Trophoblast cell (in vitro differentiated cells and primary cell): Measurements from ENCODE around the gene UBR3.
"Not testable (repeated sequence)": the region's sequence is repeated elsewhere in the genome, so short reads cannot be mapped to it uniquely, and the experiment has no call there.

Source experiments
- DNase-seq, 2 donors: peaks; one replicate each; pipeline ENCODE4 v3.0.0-alpha.2; 2016
- H2AFZ ChIP-seq: 2 replicates; pipeline ENCODE4 v1.6.1; 2013; ENCODE audit warnings: low read length, moderate library complexity, mild to moderate bottlenecking; ENCODE audit not compliant: insufficient read depth, poor library complexity
- H2AK5ac ChIP-seq: 2 replicates; pipeline ENCODE4 v1.6.1; 2013; ENCODE audit warnings: mild to moderate bottlenecking, low read length
- H2BK120ac ChIP-seq: 2 replicates; pipeline ENCODE4 v1.6.1; 2013; ENCODE audit warnings: low read length, mild to moderate bottlenecking, moderate library complexity; ENCODE audit not compliant: insufficient read depth, poor library complexity
- H2BK12ac ChIP-seq: 2 replicates; pipeline ENCODE4 v1.6.1; 2013; ENCODE audit warnings: mild to moderate bottlenecking, low read length, moderate library complexity
- H2BK5ac ChIP-seq: 2 replicates; pipeline ENCODE4 v1.6.1; 2013; ENCODE audit warnings: low read length, low read depth, moderate library complexity, mild to moderate bottlenecking; ENCODE audit not compliant: poor library complexity
- H3K14ac ChIP-seq: 2 replicates; pipeline ENCODE4 v1.6.1; 2013; ENCODE audit warnings: mild to moderate bottlenecking, low read length
- H3K18ac ChIP-seq: 2 replicates; pipeline ENCODE4 v1.6.1; 2013; ENCODE audit warnings: mild to moderate bottlenecking, low read length
- H3K23ac ChIP-seq: 2 replicates; pipeline ENCODE4 v1.6.1; 2013; ENCODE audit warnings: low read length
- H3K27ac ChIP-seq: 2 replicates; pipeline ENCODE4 v1.5.1; 2013; ENCODE audit warnings: low read depth, mild to moderate bottlenecking, inconsistent platforms, low read length, moderate library complexity
- H3K27me3 ChIP-seq: 2 replicates; pipeline ENCODE4 v1.6.1; 2013; ENCODE audit warnings: inconsistent platforms, mild to moderate bottlenecking, low read length, moderate library complexity; ENCODE audit not compliant: insufficient read depth
- H3K36me3 ChIP-seq, 2 experiments: 1 replicate in 1 of 2; 2 replicates in 1 of 2; pipeline ENCODE4 v1.6.1; 2013; ENCODE audit warnings: low read length in 2 of 2, mild to moderate bottlenecking in 2 of 2, moderate library complexity in 1 of 2; ENCODE audit not compliant: insufficient read depth in 2 of 2, control insufficient read depth in 1 of 2
- H3K4ac ChIP-seq: 2 replicates; pipeline ENCODE4 v1.6.1; 2013; ENCODE audit warnings: low read depth, mild to moderate bottlenecking, low read length, moderate library complexity
- H3K4me1 ChIP-seq, 2 experiments: 1 replicate in 1 of 2; 2 replicates in 1 of 2; pipeline ENCODE4 v1.6.1; 2013; ENCODE audit warnings: low read length in 2 of 2, mild to moderate bottlenecking in 2 of 2, moderate library complexity in 1 of 2; ENCODE audit not compliant: insufficient read depth in 2 of 2, control insufficient read depth in 1 of 2
- H3K4me2 ChIP-seq: 2 replicates; pipeline ENCODE4 v1.6.1; 2013; ENCODE audit warnings: inconsistent platforms, mild to moderate bottlenecking, low read length, moderate library complexity
- H3K4me3 ChIP-seq: 2 replicates; pipeline ENCODE4 v1.5.1; 2013; ENCODE audit warnings: mild to moderate bottlenecking, low read depth, low read length, inconsistent platforms
- H3K79me1 ChIP-seq: one replicate; pipeline ENCODE4 v1.6.1; 2013; ENCODE audit warnings: low read length
- H3K79me2 ChIP-seq: 2 replicates; pipeline ENCODE4 v1.6.1; 2013; ENCODE audit warnings: low read length, mild to moderate bottlenecking; ENCODE audit not compliant: control insufficient read depth, insufficient read depth, poor library complexity
- H3K9ac ChIP-seq: 2 replicates; pipeline ENCODE4 v1.6.1; 2013; ENCODE audit warnings: mild to moderate bottlenecking, low read length
- H3K9me3 ChIP-seq: 2 replicates; pipeline ENCODE4 v1.6.1; 2013; ENCODE audit warnings: low read depth, mild to moderate bottlenecking, control low read depth, inconsistent platforms, low read length; ENCODE audit not compliant: insufficient read depth
- H4K12ac ChIP-seq: 2 replicates; pipeline ENCODE4 v1.6.1; 2013; ENCODE audit warnings: low read depth, mild to moderate bottlenecking, low read length, moderate library complexity
- H4K8ac ChIP-seq: 2 replicates; pipeline ENCODE4 v1.6.1; 2013; ENCODE audit warnings: low read depth, mild to moderate bottlenecking, low read length, moderate library complexity
- H4K91ac ChIP-seq: one replicate; pipeline ENCODE4 v1.6.1; 2013; ENCODE audit warnings: low read depth, mild to moderate bottlenecking, low read length, moderate library complexity
- WGBS: extraction: QIAGEN DNeasy Blood & Tissue Kit; methylation state at CpG from one replicate; pipeline ENCODE4 v1.1.7; 2013; ENCODE audit warnings: missing lambda C conversion rate; ENCODE audit not compliant: insufficient read length, insufficient coverage; ENCODE audit errors: extremely low coverage; 5-methylcytosine and 5-hydroxymethylcytosine counted together

UBR3 gene

DNA sequence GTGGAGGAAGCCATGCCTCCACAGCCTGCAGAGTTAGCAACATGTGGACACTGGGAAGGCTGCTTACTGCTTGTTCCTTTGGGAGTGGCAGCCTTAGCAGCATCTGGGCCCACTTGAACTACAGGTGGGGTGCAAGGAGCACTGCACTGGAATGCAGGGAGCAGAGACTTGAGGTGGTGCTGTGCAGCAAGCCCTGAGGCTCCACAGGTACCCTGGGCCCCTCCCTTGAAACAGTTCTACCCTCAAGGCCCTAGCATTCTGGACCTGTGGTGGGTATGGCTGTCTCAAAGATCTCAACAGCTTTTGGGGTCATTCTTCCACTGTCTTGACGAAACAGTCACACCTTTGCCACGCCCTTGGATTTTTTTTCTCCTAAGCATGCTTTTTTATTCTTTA, 13.5 kb downstream of the UBR3 start:
- Histone ChIP-seq H3K36me3 (peaks cover 0 to 2% of the 10 kb centered on the region in 2 experiments), H3K9me3 (no peaks in the 10 kb centered on the region), H3K14ac (no peak overlapping the region), H3K4ac (no peak overlapping the region), H3K4me1 (peaks cover 0 to 2% of the 10 kb centered on the region in 2 experiments), H3K27me3 (no peaks in the 10 kb centered on the region), H3K9ac (no peak overlapping the region), H3K23ac (no peak overlapping the region), H4K91ac (no peak overlapping the region), H2BK120ac (no peak overlapping the region), H3K4me3 (no peak overlapping the region), H2BK12ac (no peak overlapping the region), H4K12ac (no peak overlapping the region), H4K8ac (no peak overlapping the region), H2AFZ (no peak overlapping the region), H3K27ac (no peak overlapping the region), H3K4me2 (no peak overlapping the region), H2AK5ac (no peak overlapping the region), H3K18ac (no peak overlapping the region), H2BK5ac (no peak overlapping the region), H3K79me2 (no peaks in the 10 kb centered on the region), H3K79me1 (no peaks in the 10 kb centered on the region)
- no CpG with 5 or more reads among the region's 2 CpGs for WGBS
- no peak for DNase-seq

- not testable (repeated sequence) for H3K27me3 ChIP-seq, H3K23ac ChIP-seq, H3K9ac ChIP-seq, H3K9me3 ChIP-seq, H3K4me1 ChIP-seq, H3K36me3 ChIP-seq, H4K8ac ChIP-seq, H2BK120ac ChIP-seq, H3K4ac ChIP-seq, H2AFZ ChIP-seq, H2BK12ac ChIP-seq, DNase-seq, H3K79me2 ChIP-seq, H3K4me3 ChIP-seq, H3K27ac ChIP-seq, H3K4me2 ChIP-seq, H4K12ac ChIP-seq, H3K18ac ChIP-seq, H3K14ac ChIP-seq, H2AK5ac ChIP-seq, H4K91ac ChIP-seq, H3K79me1 ChIP-seq, H2BK5ac ChIP-seq
- WGBS: no CpG with 5 or more reads among the region's 24 CpGs
Observed at GRCh38 chr2:169841625-169842024, 14.4 kb downstream of the UBR3 start.

DNA sequence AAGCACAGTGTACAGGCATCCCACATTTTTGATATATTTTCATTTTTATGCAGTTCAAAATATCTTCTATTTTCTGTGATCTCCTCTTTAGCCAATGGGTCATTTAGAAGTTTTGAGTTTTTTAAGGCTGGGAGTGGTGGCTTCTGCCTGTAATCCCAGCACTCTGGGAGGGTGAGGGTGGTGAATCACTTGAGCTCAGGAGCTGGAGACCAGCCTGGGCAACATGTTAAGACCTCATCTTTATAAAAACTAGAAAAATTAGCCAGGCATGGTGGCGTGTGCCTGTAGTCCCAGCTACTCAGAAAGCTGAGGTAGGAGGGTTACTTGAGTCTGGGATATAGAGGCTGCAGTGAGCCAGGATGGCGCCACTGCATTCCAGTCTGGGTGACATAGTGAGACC, 17.8 kb downstream of the UBR3 start:
- no peaks in the 10 kb centered on the region for H3K9me3 ChIP-seq
- H3K27me3 ChIP-seq: no peaks in the 10 kb centered on the region
- H2AK5ac ChIP-seq: no peak overlapping the region
- H2BK120ac ChIP-seq: no peak overlapping the region
- no peak for DNase-seq
- no peak overlapping the region for H3K23ac ChIP-seq
- H3K4me3 ChIP-seq: no peak overlapping the region
- H2BK12ac ChIP-seq: no peak overlapping the region
- H2BK5ac ChIP-seq: no peak overlapping the region
- no peak overlapping the region for H3K4me2 ChIP-seq
- H3K9ac ChIP-seq: no peak overlapping the region
- no peak overlapping the region for H2AFZ ChIP-seq
- no peak overlapping the region for H4K91ac ChIP-seq
- no peak overlapping the region for H4K8ac ChIP-seq
- no peak overlapping the region for H3K18ac ChIP-seq
- WGBS: no CpG with 5 or more reads among the region's 2 CpGs
- peaks cover 0 to 2% of the 10 kb centered on the region in 2 experiments for H3K4me1 ChIP-seq
- H4K12ac ChIP-seq: no peak overlapping the region
- H3K79me2 ChIP-seq: no peaks in the 10 kb centered on the region
- H3K79me1 ChIP-seq: no peaks in the 10 kb centered on the region
- no peak overlapping the region for H3K4ac ChIP-seq
- H3K14ac ChIP-seq: no peak overlapping the region
- H3K27ac ChIP-seq: no peak overlapping the region
- peaks cover 0 to 2% of the 10 kb centered on the region in 2 experiments for H3K36me3 ChIP-seq

DNA sequence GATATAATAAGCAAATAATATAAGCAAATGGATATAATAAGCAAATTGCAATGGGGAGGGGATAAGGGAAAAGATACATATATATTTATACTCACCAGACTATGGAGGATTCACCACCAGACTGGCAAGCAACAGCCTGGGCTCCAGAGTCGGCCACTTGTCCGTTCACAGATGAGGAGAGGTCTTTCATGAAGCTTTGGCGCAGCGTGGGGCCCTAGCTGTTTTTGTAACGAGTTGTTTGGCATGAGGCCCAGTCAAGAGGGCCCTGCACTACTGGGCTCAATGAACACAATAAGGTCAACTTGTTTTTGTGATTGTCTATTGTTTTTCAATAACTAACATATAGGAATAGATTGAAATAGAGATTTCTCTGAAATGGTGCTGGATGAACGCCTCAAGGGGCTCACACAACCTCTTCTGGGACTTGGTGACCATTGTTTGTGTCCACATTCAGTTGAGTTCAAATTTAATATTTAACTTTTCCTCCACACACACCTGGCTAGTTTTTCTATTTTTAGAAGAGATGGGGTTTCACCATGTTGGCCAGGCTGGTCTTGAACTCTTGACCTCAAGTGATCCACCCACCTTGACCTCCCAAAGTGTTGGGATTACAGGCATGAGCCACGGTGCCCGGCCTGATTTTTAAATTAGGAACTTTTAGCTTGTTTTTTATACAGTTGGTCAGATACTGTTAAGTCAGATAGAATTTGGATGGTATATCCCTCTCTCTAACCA, 21.9 kb downstream of the UBR3 start:
- not testable (repeated sequence) for H3K23ac ChIP-seq, H3K27ac ChIP-seq, H4K12ac ChIP-seq, H3K4ac ChIP-seq, H3K4me2 ChIP-seq, H3K4me3 ChIP-seq, H3K18ac ChIP-seq, H3K9me3 ChIP-seq, H3K36me3 ChIP-seq, H3K79me1 ChIP-seq, H3K9ac ChIP-seq, H3K4me1 ChIP-seq, H4K8ac ChIP-seq, H2AFZ ChIP-seq, H2BK120ac ChIP-seq, H3K27me3 ChIP-seq, H2BK12ac ChIP-seq, H2BK5ac ChIP-seq, H4K91ac ChIP-seq, DNase-seq, H3K14ac ChIP-seq, H3K79me2 ChIP-seq, H2AK5ac ChIP-seq
- WGBS: no CpG with 5 or more reads among the region's 8 CpGs
